ENCODE data around the gene BAZ2B.

Gene BAZ2B

DNA sequence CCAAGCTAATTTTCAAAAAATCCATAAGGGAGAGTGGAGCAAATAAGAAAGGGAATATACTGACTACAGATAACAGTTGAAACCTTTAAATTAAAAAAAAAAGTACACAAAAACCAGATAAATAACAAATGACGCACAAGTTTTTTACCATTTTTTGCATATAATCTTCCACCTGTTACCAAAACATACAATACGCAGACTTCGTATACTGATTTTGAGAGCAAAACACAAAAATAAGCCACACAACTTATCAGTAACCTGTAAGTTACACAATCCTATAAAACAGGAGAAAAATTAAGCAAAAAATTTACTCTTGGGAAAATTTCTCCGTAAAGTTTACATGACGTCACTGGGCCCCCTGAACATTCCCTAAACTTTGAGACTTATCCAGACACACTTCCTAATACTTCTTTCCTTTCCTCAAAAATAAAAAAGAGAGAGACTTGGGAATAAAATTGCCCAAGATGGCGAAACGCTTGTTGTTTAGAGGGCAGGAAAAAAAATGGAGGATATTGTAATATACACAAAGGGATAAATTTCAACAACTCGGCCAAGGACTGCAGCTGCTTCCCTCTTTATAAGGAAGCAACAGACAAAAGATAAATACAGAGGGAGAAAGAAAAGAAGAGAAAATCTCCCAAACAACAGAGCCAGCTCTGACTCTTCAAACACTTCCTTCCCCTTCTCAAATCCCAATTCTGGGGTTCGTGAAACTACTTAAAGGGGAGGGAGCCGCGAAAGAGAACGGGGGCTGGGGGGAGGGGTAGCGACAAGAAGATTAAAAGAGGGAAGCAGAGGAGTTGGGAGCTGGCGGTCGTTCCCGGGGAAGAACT, 1.6 kb downstream of the BAZ2B start:
- ATAC-seq, result no peak

DNA sequence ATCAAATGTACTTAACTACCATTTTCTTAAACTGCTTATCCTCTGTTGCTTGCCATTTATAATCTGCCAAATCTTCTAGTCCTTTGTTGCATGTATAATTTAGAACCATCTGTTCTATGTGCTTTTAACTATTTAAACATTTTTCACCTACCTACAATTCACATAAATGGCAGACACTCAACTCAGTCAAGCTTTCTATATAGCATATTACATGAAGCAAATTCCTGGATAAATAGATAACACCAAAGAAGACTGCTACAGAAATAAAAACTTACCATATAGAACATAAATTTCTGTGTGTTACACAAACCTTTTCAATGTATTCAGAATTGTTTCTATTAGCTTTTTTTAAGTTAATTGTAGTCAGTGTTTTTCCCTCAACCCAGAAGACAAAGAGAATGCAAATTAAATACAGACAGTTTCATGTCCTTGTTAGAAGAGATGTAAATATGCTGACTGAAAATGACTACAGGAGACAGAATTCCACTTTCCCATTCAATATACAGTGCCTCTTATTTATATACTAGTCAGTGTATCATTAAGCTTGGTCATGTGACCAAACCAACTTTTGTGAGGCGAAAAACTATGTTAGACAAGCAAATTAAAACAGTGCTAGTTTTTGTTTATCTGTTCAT, 2.6 kb downstream of the BAZ2B start:
- ATAC-seq, result no peak

DNA sequence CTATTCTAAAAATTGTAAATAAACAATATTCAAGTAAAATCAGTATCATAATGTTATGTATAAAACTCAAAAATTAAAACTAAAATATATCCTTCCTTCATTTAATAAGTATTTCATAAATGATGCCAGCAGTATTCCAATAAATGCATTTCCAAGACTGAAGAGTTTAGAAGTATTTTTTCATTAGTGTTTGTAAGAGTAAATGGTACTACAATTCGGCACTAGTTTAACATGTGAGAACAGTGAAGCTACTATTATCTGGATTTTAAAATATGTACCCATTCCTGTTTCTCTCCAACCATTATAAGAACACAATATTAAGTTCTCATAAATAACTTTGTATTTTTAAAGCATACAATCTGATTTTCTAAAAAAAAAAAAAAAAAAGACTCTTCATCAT, 3.3 kb downstream of the BAZ2B start:
- ATAC-seq, result no peak

- ATAC-seq, result no peak
These were observed 4.0 kb downstream of the BAZ2B start for GRCh38 chr2:159612255-159612901.

DNA sequence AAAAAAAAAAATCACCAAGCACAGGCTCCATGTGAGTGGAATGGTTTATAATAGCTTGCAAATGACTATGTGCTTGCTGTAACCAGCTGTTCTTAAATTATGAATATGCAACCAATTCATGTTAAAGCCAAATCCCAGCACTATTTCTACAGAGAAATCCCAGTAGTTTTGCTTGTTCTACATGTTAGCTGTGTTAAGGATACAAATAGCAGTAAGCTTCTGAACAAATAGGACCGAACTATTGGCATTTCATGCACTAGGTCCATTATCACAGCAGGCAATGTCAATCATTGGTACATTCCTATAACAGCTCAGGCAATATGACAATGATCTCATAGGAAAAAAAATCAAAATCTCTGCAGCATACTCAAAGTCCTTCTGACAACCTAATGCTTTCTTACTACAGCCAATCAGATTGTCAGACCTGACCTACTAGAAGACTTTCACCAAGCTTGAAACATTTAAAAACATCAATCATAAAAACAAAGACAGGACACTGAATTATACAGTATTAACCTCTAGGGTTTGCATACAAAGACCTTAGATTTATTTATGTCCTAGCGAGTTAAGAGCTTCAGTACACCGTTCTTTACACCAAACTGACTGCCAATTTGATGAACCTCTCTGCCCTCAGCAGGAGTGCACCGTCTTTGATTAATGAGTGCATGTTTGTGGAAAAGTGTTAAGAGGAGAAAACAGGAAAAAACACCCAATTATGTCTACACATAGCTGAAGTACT, 6.4 kb downstream of the BAZ2B start:
- no peak for ATAC-seq

DNA sequence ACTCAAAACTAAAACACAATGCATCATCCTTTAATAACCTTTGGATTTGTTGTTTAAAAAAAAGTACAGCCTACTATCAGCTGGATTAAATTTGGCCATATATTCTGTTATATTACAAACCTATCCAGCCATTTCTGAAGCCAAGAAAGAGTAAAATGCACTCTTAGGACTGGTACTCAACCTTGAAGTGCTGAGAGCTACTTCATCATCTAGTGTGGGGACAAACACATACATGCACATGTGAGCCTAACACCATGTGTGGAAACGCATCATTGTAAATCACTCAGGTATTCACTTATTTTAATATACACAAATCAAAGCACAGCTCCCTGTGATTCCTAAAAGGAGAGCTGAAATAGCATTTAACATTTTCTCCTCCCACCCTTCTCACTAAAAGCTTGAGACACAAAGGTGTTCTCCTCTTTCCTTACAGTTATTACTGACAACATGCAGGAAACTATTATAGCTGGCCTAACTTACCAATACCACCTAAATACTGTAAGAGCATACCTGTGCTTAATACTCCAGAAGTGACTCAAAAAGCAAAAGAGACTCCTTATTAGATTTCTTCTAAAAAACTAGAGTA, 7.5 kb downstream of the BAZ2B start:
- ATAC-seq, result no peak

DNA sequence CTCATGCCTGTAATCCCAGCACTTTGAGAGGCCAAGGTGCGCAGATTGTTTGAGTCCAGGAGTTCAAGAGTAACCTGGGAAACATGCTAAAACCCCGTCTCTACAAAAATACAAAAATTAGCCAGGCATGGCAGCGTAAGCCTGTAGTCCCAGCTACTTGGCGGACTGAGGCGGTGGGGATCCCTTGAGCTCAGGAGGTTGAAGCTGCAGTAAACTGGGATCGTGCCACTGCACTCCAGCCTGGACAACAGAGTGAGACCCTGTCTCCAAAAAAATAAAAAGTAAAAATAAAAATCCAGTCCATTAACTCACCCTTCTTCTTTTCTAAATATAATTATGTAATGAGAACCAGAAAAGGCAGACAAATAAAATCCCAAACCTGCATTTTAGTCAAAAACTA, 8.2 kb downstream of the BAZ2B start:
- ATAC-seq, result no peak

- ATAC-seq, result no peak
These were observed 10.1 kb downstream of the BAZ2B start for GRCh38 chr2:159606287-159606686.

DNA sequence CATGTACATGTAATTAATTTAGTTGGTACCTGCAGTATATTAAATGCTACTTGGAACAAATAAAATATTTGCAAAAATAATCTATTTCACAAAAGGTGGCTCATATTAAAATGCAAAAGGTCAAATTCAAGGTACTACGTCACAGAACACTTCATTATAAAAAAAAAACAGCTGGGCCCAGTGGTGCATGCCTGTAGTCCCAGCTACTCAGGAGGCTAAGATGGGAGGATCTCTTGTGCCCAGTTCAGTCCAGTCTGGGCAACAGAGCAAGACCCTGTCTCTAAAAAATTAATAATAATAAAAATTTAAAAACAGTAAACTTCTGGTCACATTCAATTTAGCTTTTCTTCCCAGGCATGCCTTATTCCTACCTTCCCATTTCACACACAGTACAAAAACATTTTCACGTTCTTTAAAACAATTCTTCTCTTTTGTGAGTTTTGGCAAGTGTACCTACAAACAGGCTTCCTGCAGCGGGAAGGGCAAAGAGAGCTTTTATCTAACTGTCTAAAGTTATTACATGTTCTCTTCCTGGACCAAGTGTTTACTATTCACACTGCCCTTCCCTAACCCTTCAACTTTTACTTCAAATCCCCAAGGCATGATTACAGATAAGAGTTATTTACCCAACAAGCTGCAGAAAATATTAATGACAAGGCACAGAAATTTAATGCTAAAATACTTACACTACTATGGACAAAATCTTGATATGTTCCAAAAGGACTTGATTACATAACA, 10.7 kb downstream of the BAZ2B start:
- no peak for ATAC-seq

DNA sequence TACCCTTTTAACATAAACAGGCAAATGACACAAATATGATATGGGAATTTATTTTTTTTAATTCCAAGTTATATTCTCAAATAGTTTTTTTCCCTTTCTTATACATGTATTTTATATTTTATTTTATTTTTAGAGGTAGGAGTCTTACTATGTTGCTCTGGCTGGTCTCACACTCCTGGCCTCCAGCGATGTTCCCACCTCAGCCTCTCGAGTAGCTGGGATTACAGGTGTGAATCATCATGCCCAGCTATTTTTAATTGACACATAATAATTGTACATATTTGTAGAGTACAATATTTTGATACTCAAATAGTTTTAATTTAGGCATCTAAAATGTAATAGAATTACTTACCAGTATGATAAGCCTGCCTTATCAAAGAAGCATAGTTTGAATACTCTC, 12.2 kb downstream of the BAZ2B start:
- no peak for ATAC-seq

- peak; percentile 71 to 81 for ATAC-seq
These were observed 15.6 kb downstream of the BAZ2B start for GRCh38 chr2:159600752-159601151.

- no peak for ATAC-seq
These were observed 20.8 kb downstream of the BAZ2B start for GRCh38 chr2:159595410-159596046.

DNA sequence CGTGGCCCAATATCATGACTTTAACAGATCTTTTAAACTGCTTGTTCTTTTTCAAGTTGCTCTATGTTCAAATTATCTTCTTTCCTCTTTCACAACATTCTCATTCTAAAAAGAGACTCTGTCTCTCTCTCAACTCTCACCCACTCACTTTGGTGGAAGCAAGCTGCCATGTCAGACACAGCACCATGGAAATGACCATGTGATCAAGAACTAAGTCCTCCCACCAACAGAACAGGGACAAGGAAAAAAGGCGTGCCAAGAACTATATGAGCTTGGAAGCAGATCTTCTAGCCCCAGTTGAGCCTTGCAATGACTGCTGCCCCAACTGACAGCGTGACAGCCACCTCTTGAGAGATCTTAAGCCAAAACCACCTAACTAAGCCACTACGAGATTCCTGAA, 23.9 kb downstream of the BAZ2B start:
- ATAC-seq, result no peak

DNA sequence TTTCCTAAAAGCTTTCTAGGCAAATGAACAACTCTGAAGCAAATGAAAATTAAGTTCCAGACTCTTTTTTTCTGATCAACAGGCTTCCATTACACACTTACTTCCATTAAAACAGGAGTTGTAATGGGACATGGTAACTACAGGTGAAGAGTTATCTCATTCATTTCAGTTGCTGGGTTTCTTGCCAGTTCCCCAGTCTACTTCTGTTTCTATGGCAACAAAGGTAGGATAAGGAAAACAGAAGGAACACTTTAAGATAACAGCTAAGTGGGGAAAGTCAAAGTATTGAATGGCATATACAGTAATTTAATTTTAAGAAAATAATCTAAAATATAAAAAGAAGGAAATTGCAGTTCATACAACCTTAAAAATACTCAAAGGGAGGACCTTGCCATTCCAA, 25.1 kb downstream of the BAZ2B start:
- no peak for ATAC-seq

GRCh38 chr2:159589286-159589685, 27.1 kb downstream of the BAZ2B start:
- no peak for ATAC-seq

DNA sequence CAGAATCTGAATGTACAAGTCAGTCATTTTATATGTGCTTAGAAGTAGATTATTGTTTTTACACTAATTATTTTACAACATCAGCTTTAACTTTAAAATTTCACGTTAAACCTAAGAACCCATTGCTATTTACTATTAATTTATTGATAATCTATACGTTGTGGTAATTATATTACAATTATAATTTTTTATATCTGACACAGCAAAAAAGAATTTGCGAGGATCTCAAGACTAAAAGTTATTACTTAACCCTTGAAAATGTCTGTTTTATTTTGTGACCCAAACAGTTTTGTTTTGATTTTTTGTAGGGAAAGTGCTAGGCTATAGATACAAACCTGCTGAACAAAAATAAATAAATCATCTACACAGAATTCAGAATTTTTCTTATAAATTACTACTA, 30.3 kb downstream of the BAZ2B start:
- ATAC-seq, result no peak

- no peak for ATAC-seq
These were observed 30.7 kb downstream of the BAZ2B start for GRCh38 chr2:159585622-159586021.

DNA sequence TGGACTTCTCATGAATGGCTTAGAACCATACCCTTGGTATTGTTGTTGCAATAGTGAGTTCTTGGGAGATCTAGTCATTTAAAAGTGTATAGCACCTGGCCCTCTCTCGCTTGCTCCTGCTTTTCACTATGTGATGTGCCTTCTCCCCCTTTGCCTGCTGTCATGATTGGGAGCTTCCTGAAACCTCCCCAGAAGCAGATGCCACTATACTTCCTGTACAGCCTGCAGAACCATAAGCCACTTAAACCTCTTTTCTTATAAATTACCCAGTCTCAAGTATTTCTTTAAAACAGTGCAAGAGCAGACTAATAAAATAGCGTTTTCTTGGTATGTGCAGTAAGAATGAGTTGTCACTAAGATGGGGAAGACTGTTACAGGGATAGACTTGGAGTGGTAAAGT, 31.6 kb downstream of the BAZ2B start:
- ATAC-seq, result no peak

DNA sequence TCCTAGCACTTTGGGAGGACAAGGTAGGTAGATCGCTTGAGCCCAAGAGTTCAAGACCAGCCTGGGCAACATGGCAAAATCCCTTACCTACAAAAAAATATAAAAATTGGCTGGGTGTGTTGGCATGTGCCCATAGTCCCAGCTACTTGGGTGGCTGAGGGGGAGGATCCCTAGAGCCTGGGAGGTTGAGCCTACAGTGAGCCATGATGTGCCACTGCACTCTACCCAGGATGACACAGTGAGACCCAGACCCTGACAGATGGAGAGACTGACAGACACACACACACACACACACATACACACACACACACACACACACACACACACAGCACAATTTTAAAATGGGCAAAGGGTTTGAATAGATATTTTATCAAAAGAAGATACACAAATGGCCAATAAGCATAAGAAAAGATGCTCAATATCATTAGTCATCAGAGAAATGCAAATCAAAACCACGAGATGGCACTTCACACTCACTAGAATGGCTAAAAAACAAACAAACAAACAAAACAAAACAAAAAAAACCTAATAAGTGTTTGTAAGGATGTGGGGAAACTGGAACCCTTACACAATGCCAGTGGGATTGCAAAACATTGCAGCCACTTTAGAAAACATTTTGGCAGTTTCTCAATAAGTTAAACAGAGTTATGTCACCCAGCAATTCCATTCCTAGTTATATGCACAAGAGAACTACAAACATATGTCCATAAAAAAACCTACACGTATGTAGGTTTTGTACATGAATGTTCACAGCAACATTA, 42.3 kb downstream of the BAZ2B start:
- ATAC-seq, result no peak

- no peak for ATAC-seq
These were observed 43.1 kb downstream of the BAZ2B start for GRCh38 chr2:159573294-159573693.

DNA sequence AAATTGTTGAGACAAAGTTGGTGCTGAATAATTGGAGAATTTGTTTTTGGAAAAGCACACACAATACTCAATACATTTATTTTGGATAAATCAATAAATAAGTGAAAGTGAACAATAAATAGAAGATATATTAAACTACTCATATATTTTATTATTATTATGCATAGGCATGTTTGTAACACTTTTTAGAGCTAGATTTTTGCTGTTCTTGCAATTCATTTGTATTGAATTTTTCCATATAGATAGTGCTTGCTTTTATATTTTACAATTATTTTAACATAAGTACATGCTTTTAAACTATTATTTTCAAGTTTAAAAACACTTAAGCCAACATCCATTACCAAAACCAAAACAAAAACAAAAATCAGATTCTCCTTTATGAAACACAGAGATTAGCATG, 43.9 kb downstream of the BAZ2B start:
- no peak for ATAC-seq

Data from activated CD4-positive, CD25-positive, alpha-beta regulatory T cell treated with anti-CD3 and anti-CD28 coated beads, Interleukin-2, amount 50 U/mL, for 24 hours (primary cell).